Fibroblast of skin of back (primary cell): ENCODE results near the gene DCTPP1.
"Not testable (repeated sequence)": the region's sequence is repeated elsewhere in the genome, so short reads cannot be mapped to it uniquely, and the experiment has no call there.

Source experiments
- DNase-seq: peaks from one replicate; pipeline ENCODE4 v3.0.0-alpha.2; 2013

Gene DCTPP1

DNA sequence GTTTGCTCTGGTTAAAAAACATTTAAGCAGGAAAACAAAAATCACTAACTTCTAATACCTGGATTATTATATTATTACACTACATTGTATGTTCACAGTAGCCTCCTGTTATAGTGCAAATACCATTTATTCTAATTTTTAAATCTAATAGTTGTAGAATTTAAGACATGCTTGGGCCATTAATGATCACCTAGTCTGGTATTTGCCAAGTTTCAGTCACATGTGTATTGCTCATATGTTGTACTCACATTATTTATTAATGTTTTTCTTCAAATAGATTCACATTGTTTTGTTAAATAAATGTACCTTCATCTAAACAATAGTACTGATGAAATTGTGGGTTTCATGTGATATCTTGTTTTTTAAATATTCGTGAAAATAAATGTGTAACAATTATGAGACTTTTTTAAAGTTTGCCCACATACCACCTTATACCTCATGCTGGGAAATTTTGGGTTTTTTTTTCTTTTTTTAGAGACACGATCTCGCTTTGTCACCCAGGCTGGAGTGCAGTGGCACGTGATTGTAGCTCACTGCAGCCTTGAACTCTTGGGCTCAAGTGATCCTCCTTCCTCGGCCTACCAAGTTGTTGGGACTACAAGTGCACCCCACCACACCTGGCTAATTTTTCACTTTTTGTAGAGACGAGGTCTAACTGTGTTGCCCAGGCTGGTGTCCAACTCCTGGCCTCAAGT lies 16.6 kb downstream of the DCTPP1 start:
- DNase-seq, result no peak

DNA sequence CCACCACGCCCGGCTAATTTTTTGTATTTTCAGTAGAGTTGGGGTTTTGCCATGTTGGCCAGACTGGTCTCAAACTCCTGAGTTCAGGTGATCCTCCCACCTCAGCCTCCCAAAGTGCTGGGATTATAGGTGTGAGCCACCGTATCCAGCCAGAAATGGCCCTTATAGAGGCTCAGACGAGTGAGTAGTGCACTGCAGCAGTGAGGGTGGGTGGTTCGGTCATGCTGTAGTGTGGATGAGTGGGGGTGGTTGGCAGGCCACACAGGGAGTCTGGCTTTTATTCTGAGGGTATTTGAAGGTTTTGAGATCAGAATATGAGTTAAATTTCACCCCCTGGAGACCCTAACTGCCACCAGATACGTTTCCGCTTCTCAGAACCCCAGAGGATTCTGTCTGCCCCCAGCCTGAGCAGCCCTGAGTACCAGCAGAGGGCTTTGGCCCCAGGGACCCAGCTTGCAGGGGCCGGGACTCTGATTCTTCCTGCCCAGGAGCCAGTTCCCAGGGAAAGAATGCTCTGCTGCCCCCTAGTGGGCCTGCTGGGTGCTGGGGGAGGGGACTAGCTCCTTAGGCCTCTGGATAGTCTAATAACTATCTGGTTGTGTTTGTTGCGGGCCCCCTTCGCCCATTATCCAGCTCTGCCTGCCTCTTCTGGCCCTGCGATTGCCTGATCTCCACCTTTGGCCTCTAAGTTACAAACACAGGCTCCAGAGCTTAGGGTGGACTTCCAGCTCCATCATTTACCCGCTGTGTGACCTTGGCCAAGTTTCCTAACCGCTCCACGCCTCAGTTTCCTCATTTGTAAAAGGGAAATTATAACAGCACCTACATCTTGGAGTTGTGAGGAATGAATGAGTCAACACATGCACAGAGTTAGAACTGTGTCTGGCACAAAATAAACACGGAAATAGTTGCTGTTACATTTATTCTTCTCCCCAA lies 20.4 kb downstream of the DCTPP1 start:
- peak; percentile 85 for DNase-seq

DNA sequence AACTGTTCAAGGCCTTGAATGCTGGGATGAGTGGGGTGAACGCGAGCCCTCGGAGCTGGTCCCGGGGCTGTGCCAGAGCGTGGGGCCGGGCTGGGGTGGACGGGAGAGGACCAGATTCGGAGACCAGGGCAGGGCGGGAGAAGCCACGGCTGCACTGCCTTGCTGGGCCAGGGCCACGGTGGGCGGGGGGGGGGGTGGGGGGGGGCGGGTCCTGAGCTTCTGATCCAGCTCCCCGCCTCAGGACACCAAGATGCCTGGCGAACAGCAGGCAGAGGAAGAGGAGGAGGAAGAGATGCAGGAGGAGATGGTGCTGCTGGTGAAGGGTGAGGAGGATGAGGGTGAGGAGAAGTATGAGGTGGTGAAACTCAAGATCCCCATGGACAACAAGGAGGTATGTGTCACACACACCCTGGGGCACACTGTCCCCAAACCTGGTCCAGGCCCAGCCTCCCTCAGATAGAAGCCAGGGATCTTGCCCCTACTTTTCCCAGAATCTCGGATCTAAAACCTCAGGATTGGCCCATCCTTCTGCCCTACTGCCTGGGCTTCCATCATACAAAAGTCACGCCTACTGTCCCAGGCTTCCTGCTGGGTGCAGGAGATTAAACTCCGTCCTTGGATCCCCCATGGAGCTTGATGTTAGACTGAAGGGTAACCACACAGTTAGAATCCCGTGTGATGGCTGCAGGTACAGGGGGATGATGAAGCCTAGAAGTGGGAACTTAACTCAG lies 21.9 kb downstream of the DCTPP1 start:
- no peak for DNase-seq

DNA sequence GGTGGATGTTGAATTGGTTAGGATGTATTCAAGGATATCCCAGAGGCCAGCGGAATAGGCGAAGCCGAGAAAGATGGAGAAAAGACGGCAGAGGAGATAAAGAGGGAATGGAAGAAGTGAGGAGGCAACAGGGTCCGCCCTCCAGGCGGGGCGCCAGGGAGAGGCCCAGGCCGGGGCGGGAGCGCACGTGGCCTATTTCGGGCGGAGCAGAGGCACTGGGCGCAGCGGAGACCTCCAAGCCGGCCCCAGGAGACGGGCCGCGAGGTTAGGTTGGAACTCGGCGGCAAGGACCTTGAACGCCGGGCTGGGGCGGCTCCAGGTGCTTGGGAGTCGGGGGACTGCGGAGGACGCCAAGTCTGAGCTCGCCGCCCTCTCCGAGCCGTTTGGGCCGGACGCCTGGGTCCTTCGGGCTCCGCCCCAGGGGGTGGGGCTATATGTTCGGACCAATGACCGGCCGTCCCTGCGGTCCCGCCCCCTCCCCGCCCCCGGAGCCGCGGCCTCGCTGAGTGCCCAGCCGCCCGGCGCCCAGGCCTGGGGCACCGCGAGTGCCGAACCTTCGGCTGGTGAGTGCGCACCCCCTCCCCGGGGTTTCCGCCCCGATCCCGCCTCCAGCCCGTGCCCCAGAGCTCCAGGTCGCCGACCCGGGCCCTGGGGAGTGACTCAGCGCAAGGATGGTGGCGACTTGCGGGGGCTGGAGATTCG lies 22.6 kb downstream of the DCTPP1 start, which contains the start of gene ZNF771:
TSS of gene ZNF771 (plus strand) at position 505 of the 702 bp plus-strand sequence. CDS start 448 bp downstream, outside the sequence.
- DNase-seq, result peak; percentile 86

DNA sequence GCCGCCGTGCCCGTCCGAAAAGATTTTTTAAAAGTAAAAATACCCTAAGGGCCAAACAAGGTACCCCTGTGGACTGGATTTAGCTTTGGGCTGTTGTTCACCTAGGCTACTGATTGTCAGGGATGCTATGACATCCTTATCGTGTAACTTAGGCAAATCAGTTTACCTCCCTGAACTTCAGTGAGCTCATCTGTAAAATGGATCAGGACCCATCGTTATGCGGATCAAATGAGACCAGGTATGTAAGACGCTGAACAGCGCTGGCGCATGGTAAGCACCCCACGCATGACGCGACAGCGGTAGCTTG lies 23.1 kb downstream of the DCTPP1 start:
- DNase-seq, result no peak

DNA sequence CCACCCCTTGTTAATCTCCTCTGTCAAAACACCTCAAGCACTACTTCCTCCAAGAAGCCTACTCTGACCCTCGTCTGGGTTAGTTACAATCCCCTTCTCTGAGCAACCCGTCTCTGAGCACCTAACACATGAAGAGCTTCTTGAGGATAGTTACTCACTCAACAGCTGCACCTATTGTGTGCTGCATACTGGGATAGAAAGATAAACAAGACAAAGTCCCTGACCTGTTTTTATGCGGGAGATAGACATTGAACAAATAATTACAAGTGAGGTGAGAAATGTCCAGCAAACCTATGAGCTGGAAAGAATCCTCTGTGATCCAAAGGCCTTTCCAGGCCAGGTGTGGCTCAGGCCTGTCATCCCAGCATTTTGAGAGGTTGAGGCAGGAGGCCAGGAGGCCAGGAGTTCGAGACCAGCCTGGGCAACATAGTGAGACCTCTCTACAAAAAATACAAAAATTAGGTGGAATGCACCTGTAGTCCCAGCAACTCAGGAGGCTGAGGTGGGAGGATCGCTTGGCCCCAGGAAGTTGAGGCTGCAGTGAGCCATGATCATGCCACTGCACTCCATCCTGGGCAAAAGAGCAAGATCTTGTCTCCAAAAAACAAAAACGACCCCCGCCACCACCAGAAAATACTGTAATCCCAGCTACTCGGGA lies 27.9 kb downstream of the DCTPP1 start:
- DNase-seq, result no peak

DNA sequence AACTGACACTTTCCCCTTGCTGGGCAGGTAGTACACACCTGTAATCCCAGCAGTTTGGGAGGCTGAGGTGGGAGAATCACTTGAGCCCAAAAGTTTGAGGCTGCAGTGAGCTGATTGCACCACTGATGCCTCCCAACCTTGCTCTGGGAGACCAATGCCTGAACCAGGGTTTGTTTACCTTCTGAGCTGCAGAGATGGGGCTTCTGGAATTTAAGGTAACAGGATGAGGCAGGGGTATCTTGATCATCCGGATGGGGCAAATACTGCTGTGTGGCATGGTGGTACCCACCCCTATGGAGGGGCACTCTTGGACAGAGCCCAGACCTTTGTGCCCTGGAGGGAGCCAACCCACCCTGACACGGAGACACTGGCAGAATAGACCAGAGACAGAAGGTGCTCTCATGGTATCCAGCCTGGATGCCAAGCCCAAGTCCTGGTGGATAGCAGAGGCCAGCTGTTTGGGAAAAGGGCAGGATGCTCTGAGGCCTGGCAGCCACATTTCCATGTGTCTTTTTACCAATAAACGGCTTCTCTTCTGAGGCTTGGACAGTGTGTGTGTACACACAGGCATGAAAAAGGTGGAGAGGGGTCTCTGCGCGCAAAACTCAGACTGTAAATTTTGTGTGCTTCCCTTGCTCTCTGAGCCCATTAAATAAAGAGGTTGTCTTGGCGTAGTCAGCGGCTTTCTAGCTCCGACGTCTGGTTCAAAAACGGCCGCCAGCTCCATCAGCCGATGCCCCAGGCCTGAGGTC lies 30.2 kb downstream of the DCTPP1 start:
- no peak for DNase-seq

DNA sequence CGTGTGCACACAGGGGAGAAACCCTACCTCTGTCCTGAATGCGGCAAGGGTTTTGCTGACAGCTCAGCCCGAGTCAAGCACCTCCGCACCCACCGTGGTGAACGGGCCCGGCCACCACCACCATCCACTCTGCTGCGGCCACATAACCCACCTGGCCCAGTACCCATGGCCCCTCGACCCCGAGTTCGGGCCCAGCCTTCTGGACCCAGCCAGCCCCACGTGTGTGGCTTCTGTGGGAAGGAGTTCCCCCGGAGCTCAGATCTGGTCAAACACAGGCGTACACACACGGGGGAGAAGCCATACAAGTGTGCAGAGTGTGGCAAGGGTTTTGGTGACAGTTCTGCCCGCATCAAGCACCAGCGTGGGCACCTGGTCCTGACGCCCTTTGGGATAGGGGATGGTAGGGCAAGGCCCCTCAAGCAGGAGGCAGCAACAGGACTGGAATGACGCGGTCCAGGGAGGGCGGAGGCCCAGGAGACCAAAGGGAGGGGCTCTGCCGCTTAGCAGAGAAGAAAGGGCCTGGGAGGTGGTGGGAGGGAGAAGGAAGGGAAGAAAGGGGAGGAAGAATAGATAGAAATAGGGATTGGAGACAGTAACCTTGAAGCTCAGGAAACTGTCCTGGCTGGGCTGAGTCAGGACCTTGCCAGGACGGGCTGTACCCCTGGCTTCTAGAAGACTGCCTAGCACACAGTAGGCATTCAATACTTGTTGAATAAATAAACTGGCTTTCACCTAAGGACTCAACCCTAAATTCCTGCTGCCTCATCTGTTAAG lies 31.0 kb downstream of the DCTPP1 start:
- no peak for DNase-seq

DNA sequence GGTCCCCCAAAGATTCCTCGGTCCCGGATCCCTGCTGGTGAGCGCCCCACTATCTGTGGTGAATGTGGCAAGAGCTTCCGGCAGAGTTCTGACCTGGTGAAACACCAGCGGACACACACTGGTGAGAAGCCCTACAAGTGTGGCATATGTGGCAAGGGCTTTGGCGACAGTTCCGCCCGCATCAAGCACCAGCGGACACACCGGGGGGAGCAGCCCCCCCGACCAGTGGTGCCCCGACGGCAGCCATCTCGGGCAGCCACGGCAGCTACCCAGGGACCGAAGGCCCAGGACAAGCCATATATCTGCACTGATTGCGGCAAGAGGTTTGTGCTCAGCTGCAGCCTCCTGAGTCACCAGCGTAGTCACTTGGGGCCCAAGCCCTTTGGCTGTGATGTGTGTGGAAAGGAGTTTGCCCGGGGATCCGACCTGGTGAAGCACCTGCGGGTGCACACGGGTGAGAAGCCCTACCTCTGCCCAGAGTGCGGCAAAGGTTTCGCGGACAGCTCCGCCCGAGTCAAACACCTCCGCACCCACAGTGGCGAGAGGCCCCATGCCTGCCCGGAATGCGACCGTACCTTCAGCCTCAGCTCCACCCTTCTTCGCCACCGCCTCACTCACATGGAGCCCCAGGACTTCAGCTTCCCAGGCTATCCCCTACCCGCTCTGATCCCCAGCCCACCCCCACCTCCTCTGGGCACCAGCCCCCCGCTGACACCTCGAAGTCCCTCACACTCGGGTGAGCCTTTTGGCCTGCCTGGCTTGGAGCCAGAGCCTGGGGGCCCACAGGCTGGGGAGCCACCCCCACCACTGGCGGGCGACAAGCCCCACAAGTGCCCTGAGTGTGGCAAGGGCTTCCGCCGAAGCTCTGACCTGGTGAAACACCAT lies 31.8 kb downstream of the DCTPP1 start:
- DNase-seq, result no peak

DNA sequence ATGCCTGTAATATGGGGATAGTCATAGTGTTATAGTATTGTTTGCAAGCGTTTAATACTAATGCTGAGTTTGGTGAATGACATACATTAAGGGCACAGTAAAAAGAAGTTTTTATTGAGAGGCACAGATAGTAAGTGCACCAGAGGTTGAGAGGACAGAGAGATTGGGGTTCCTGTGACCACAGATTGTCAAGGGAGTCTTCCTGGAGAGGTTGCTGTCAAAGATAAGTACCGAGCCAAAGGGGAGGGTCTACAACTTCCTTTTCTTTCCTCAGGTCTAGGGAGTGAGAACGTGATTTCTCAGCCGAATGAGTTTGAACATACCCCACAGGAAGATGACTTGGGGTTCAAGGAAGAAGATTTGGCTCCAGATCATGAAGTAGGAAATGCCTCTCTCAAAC lies 32.8 kb downstream of the DCTPP1 start:
- DNase-seq, result no peak

DNA sequence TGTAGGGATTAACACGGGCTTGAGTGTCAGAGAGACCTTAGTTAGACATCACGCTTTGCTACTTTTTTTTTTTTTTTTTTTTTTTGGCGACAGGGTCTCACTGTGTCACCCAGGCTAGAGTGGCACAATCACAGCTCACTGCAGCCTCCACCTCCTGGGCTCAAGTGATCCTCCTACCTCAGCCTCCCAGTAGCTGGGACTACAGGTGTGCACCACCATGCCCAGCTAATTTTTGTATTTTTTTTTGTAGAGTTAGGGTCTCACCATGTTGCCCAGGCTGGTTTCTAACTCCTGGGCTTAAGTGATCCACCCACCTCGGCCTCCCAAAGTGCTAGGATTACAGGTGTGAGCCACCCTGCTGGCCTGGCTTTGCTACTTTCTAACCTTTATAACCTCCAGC lies 33.2 kb downstream of the DCTPP1 start:
- not testable (repeated sequence) for DNase-seq

DNA sequence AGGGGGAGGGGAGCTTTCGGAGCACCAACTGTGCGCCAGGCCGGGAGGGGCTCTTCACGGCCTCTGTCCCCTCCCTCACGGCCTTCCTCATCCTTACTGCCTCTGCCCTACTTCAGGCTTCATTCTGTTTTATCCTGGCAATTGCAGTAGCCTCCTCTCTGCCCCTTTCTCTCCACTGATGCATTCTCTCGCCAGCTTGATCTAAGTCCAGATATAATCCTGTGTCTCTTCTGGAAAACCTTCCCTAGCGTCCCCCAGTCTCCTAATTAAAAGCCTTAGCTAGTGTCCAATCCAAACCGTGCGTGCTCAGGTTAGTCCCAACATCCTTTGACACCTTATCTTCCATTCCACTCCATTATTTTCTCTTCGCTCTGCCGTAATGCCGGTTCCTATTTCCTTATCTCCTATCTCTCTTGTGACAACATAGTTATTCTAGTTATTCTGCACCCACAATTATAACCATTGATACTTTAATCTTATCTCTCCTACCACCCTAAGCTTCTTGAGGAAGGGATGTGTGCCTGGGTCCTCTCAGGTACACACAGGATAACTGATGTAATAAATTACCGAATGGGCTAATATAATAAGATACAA lies 33.7 kb downstream of the DCTPP1 start:
- peak; percentile 39 for DNase-seq

DNA sequence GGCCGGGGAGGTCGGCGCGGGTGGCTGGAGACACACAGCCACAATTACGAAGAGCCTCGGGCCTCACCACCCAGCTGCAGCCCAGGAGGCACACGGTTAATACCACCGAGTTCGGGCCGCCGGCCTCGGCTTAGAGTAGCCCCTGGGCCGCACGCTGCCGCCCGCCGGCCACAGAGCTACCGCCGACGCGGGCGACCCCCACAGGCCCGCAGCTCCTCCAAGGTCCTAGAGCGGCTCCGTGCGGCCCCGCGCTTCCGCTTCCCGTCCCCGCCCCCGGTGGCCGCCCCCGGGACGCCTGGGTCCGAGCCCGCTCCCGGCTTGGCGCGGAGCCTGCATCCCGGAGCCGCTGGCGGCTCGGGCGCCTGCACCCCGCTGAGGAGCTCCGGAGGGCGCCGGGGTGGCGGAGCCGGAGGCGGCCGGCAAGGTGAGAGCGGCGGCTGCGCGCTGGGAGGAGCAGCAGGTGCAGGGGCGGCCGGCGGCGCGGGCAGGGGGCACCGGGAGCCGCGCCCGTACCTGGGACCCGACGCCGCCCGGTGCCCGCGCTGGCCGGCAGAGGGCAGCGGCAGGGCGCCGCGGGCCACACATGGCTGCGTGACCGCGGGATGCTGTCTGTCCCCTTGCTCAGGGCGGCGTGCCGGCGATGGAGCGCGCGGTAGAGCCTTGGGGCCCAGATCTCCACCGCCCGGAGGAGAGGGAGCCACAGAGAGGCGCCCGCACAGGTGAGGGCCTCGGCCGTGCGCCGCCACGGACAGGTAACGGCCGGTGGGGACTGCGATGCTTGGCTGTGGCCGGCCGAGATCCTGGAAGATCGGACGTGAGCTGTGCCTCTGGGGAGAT lies 34.5 kb downstream of the DCTPP1 start, which contains the start of gene ZNF48:
TSS of gene ZNF48 (plus strand) at position 266 of the 837 bp plus-strand sequence. CDS start at position 641, 375 bp downstream.
- peak; percentile 90 for DNase-seq

DNA sequence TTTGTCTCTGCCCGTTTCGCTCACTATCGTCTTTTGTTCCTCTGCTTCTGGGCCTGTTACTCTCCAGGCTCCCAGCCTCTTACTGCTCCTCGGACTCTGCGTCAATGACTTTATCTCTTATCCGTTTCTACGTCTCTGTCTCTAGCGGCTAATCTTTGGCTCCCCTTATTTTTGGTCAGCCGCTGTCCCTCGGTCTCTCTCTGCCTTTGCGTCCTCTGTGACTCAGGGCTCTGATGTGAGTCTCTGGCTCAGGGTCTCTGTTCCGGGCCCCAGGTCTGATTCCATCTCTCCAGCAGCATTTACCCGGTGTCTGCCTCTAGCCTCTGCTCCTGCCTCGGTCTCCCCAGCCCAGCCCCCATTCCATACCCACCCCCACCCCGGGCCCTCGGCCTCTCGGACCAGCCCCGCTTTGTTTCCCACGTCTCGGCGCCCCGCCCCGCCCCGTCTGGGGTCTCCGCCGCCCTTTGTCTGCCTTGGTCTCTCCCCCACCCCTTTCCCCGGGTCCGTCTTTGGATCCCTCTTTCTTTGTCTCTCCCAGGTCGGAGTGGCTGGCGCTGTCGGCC lies 35.2 kb downstream of the DCTPP1 start:
- peak; percentile 50 for DNase-seq

DNA sequence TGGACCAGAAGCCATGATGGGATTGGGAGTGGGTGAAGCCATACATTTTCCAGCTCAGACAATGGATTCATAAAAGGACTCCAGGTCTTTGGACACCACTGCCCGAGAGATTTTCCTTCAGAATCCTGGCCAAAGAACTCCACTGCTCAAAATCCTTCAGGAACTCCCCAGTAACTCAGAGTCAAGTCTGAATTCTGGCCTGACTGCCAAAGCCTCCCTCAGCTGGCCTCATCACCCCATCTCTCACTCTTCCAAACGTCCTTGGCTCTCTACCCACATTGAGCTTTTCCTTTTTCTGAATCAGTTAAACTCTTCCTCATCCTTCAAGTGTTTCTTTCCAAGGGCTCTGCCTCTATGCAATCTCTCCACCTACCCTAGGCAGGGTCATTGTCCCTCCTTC lies 46.3 kb downstream of the DCTPP1 start:
- no peak for DNase-seq

DNA sequence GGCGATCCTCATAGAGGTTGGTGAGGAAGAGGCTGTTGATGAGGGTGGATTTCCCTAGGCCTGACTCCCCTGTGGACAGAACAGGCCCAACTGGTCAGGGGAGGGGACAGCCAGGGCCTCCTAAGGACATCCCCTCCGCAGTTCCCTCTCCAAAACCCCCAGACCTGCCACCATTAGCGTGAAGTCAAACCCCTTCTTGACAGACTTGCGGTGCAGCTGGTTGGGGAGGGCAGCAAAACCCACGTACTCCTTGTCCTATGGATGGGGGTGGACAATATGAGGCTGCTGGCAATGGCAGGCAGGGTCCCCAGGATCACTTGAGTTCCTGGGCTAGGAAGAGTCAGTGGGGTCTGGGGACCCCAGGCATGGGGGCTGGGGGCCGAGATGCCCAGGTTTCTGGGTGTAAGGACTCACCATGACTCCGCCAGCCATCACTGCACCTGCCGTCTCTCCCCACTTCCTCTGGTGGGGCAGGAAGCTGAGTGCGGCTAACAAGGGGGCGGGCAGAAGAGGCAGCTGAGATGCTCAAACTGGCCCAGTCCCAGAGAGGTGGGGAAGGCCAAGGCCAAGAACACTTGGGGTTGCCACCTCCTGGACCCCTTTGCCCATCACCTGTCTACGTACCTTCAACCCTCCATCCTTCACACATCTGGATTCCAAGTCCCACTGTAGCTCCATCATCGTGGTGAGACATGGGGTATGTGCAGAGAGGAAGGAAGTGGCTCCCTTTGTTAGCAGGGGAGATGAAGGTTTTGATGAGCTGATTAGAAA lies 47.5 kb downstream of the DCTPP1 start, which contains the start of gene SEPTIN1:
TSS of gene SEPTIN1 (minus strand) at position 451 of the 771 bp plus-strand sequence. CDS start at position 432, 19 bp downstream.
- no peak for DNase-seq
